Measurements from ENCODE around the gene ASIC1. TPM values are rescaled to one million over a fixed set of nuclear protein-coding genes. Genes with fewer than 3 reads are reported as not detected.

The ASIC1 gene
- total RNA-seq, 2 experiments from 2014 or later: 7.3 to 8.0 TPM

DNA sequence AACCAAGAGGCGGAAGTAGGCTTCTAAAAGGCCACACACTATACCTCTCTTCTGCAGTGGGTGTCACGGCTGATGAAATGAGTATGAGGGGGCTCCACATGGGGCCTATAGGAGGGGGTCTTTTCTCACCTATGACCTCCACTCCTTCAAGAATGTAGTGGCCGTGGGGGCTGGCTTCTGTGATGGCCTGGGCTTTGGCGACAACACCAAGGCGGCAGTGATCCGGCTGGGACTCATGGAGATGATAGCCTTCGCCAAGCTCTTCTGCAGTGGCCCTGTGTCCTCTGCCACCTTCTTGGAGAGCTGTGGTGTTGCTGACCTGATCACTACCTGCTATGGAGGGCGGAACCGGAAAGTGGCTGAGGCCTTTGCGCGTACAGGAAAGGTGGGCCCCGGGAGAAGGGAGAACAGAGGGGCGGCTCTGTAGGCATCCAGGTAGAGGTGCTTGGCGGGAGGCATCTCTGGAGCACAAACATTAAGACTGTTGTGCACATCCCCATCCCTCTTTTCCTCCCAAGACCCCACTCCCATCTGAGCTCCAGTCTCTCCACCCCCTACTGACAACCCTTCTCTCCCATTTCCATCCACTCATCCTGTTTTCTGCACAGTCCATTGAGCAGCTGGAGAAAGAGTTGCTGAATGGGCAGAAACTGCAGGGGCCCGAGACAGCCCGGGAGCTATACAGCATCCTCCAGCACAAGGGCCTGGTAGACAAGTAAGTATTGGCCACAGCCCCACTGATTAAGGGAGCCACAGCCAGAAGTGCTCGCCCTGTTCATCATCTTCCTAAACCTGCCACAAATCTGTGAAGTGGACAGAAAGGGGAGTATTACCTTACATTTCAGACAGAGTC is 50.2 kb downstream of the ASIC1 start:
- ATAC-seq (no peak), DNase-seq (no peak)
- ChIA-PET CTCF (interaction anchor here (0.7 to 8.9 kb wide), 5 partner anchors 11 to 141 kb away, joined by 3 to 146 read pairs (median 3); partner anchors contain the start of gene SMARCD1), POLR2A (no interaction called here)
- no peak overlapping the region for H3K27ac Mint-ChIP-seq
- H3K4me1 Mint-ChIP-seq: peaks cover 14% of the 10 kb centered on the region
- no peaks in the 10 kb centered on the region for H3K27me3 Mint-ChIP-seq
- intact Hi-C loops (cut with DNase I, micrococcal nuclease): no loop called here
- no peak overlapping the region for H3K4me3 Mint-ChIP-seq
- no peaks in the 10 kb centered on the region for H3K9me3 Mint-ChIP-seq (ENCODE audit: low read depth)
- H3K36me3 Mint-ChIP-seq (ENCODE audit: low read depth): no peaks in the 10 kb centered on the region

DNA sequence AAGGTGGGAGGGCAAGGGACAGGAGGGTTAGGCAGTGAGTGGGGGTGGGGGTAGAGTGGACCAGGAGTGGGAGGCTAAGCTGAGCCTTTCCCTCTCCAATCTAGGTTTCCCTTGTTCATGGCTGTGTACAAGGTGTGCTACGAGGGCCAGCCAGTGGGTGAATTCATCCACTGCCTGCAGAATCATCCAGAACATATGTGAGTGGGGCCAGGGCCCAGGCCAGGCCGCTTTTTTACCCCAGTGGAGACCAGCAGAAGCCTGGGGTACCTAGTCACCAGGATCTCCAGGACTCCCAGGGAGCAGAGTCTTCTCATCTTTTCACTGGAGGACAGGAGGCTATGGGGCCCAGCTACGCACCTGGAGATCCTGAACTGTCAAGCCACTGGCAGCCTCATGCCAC is 51.9 kb downstream of the ASIC1 start:
- POLR2A ChIA-PET: interaction anchor here (0.6 to 1.0 kb wide), 3 partner anchors 7 to 284 kb away, joined by 3 to 4 read pairs (median 3); no protein-coding TSS in a partner anchor

DNA sequence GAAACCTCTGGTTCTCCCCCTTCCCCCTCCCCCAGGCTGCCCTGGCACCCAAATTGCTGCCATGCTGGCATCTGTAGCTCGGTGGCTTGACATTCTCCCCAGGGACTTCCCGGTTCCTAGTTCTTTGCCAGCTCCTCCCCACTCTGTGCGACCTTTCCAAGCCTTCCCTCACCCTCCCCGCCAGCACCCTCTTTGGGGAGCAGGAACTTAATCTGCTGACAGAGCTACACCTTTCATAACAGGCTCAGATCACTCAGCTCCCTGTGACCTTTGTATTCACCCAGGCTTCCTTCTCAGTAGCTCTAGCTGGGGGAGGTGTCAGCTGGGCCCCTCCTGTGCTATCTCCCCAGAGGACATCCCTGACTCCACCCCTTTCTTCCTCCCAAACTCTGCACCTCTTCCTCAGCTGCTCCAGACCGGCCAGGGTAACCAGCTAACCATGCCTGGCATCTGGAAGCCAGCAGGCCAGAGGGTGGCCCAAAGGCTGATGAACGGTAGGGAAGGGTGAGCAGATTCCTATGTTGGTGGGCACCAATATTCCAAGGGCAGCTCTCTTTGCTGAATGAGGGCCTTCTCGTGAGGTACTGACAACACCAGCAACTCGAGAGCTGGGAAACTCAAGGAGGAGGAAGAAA is 52.8 kb downstream of the ASIC1 start:
- intact Hi-C loops (cut with DNase I, micrococcal nuclease): loop anchor here (2.0 to 5.0 kb wide), 4 partner anchors 65 to 1127 kb away; partner anchors contain the start of genes DAZAP2 (in 1 of the 2), LARP4 (in 1 of the 2) and MCRS1 (in 1 of the 2)
- ATAC-seq: no peak
- no peaks in the 10 kb centered on the region for H3K9me3 Mint-ChIP-seq (ENCODE audit: low read depth)
- peak overlapping the region; percentile 76 for H3K27ac Mint-ChIP-seq
- H3K4me3 Mint-ChIP-seq: peak overlapping the region; percentile 43
- H3K36me3 Mint-ChIP-seq (ENCODE audit: low read depth): peaks cover 4% of the 10 kb centered on the region
- ChIA-PET CTCF (interaction anchor here (0.7 to 8.9 kb wide), 25 partner anchors 11 to 243 kb away, joined by 3 to 146 read pairs (median 5); partner anchors contain the start of genes CERS5, RACGAP1 and SMARCD1), POLR2A (interaction anchor here (0.6 to 1.1 kb wide), 4 partner anchors 8 to 37 kb away, joined by 3 read pairs; no protein-coding TSS in a partner anchor)
- H3K4me1 Mint-ChIP-seq: peaks cover 24% of the 10 kb centered on the region
- no peaks in the 10 kb centered on the region for H3K27me3 Mint-ChIP-seq
- peak; percentile 33 for DNase-seq

More for the DNA sequence above, 51.9 kb downstream of the ASIC1 start:
- H3K27me3 Mint-ChIP-seq: no peaks in the 10 kb centered on the region
- peaks cover 2% of the 10 kb centered on the region for H3K36me3 Mint-ChIP-seq (ENCODE audit: low read depth)
- no peak overlapping the region for H3K4me3 Mint-ChIP-seq
- no peak for DNase-seq
- H3K4me1 Mint-ChIP-seq: peaks cover 22% of the 10 kb centered on the region
- no peak for ATAC-seq
- H3K27ac Mint-ChIP-seq: no peak overlapping the region
- CTCF ChIA-PET: interaction anchor here (0.6 to 8.9 kb wide), 9 partner anchors 10 to 84 kb away, joined by 3 to 146 read pairs (median 3); partner anchors contain the start of genes RACGAP1 and SMARCD1
- intact Hi-C loops (cut with DNase I, micrococcal nuclease): no loop called here
- H3K9me3 Mint-ChIP-seq (ENCODE audit: low read depth): no peaks in the 10 kb centered on the region

DNA sequence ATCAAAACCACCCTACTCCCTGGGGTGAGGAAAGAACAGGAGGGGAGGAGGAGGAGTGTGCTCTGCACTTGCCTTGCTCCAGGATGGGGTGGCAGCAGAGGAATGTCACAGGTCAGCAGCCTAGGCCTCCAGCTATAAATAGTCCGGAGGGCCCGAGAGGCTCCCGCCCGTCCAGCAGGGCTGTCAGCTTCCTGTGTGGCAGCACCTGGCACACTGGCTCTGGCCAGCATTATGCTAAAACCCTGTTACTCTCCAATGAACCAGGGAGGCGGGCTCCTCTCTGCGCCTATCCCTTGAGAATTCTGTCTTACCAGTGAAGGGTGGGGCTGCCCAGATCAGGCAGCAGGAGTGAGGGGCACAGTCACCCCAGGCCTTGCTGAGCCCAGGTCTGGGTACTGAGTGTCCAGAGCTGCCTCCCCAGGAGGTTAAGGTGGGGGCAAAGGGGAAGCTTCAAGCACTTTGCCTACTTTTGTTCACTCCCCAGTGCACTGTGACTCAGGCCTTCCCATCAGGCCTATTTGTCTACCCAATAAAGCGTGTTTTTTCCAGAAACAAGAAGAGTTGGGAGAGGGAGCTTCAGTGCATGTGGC is 53.5 kb downstream of the ASIC1 start:
- H3K27me3 Mint-ChIP-seq: no peaks in the 10 kb centered on the region
- intact Hi-C loops (cut with DNase I, micrococcal nuclease): loop anchor here (1.0 to 5.0 kb wide), 9 partner anchors 26 to 1126 kb away; partner anchors contain the start of genes SMARCD1 (in 2 of the 2), ATF1 (in 1 of the 2), CERS5 (in 1 of the 2) and DAZAP2 (in 1 of the 2)
- DNase-seq (peak; percentile 24), ATAC-seq (no peak)
- ChIA-PET CTCF (interaction anchor here (0.6 to 8.9 kb wide), 36 partner anchors 11 to 367 kb away, joined by 3 to 146 read pairs (median 6); partner anchors contain the start of genes CERS5, RACGAP1 and SMARCD1), POLR2A (interaction anchor here (0.6 to 2.3 kb wide), 9 partner anchors 13 to 652 kb away, joined by 3 to 31 read pairs (median 4); partner anchors contain the start of genes BCDIN3D, CERS5 and SMARCD1)
- no peaks in the 10 kb centered on the region for H3K9me3 Mint-ChIP-seq (ENCODE audit: low read depth)
- peak overlapping the region; percentile 93 for H3K27ac Mint-ChIP-seq
- peaks cover 30% of the 10 kb centered on the region for H3K4me1 Mint-ChIP-seq
- peaks cover 10% of the 10 kb centered on the region for H3K36me3 Mint-ChIP-seq (ENCODE audit: low read depth)
- H3K4me3 Mint-ChIP-seq: peak overlapping the region; percentile 100

DNA sequence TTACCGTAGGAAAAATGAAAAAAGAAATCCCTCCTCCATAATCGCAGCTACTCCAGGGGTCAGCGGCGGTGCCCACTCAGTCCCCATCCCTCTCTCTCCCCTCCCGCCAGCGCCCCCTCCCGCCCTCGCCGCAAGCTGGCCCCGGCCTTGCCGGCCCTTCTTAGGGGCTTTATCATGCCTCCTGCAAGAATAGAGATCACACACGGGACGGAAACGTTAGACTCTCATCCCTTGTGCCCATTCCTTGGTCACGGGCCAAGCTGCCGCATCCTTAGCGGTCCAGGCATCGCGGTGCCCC is 53.9 kb downstream of the ASIC1 start:
- ChIA-PET POLR2A (interaction anchor here (0.6 to 2.3 kb wide), 12 partner anchors 13 to 652 kb away, joined by 3 to 31 read pairs (median 4); partner anchors contain the start of genes BCDIN3D, CERS5, RACGAP1 and SMARCD1), CTCF (interaction anchor here (0.6 to 8.9 kb wide), 42 partner anchors 8 to 1230 kb away, joined by 3 to 146 read pairs (median 6); partner anchors contain the start of genes CERS5, GPD1, RACGAP1 and SMARCD1)
- no peaks in the 10 kb centered on the region for H3K9me3 Mint-ChIP-seq (ENCODE audit: low read depth)
- intact Hi-C loops (cut with DNase I, micrococcal nuclease): loop anchor here (1.0 to 5.0 kb wide), 9 partner anchors 26 to 1126 kb away; partner anchors contain the start of genes SMARCD1 (in 2 of the 2), ATF1 (in 1 of the 2), CERS5 (in 1 of the 2) and DAZAP2 (in 1 of the 2)
- H3K27me3 Mint-ChIP-seq: no peaks in the 10 kb centered on the region
- peaks cover 11% of the 10 kb centered on the region for H3K36me3 Mint-ChIP-seq (ENCODE audit: low read depth)
- peaks cover 34% of the 10 kb centered on the region for H3K4me1 Mint-ChIP-seq
- DNase-seq (no peak), ATAC-seq (no peak)
- peak overlapping the region; percentile 100 for H3K4me3 Mint-ChIP-seq
- peak overlapping the region; percentile 93 for H3K27ac Mint-ChIP-seq

DNA sequence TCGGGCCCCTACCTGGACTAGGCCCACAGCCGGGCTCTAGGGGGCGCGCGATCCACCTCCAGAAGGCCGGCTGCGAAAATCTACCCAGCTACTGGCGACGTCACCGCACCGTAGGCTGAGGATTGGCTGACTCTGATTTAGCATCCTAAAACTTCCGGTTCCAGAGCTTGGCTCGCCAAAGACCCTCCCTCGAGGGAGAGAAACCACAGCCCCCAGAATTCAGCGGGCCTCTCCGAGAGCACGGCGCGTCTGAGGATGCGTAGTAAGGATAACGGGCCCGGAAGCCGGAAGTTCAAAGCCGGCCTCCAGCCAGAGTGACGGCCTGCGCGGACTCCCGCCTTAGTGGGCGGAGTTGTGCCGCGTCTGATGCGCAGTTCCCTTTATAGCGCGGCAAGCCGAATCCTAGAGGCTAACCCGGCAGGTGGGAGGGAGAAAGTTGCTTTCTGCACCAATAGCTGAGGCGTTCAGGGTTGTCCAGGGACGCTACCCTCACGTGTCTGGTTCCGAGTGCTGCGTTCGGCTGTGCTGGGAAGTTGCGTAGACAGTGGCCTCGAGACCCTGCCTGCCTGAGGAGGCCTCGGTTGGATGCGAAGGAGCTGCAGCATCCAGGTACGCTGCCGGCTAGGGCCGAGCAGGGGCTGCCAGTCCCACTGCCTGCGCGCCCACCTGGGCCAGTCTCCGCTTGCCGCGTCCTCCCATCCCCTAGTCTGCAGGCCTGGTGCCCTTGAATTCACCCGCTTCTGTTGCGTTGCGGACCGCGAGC is 54.5 kb downstream of the ASIC1 start, which contains the start of gene COX14:
TSS of gene COX14 (plus strand) at position 544 of the 763 bp plus-strand sequence. CDS start 7,808 bp downstream, outside the sequence.
- Mint-ChIP-seq H3K4me1 (peaks cover 38% of the 10 kb centered on the region), H3K9me3 (ENCODE audit: low read depth) (no peaks in the 10 kb centered on the region), H3K36me3 (ENCODE audit: low read depth) (peaks cover 11% of the 10 kb centered on the region), H3K4me3 (peak within 1 kb of the TSS; percentile 100), H3K27ac (peak within 1 kb of the TSS; percentile 99), H3K27me3 (no peaks in the 10 kb centered on the region)
- ChIA-PET CTCF (interaction anchor here (0.5 to 8.9 kb wide), 57 partner anchors 9 to 1229 kb away, joined by 3 to 146 read pairs (median 4); partner anchors contain the start of genes CERS5, GPD1, RACGAP1 and SMARCD1), POLR2A (interaction anchor here (0.5 to 2.3 kb wide), 20 partner anchors 9 to 651 kb away, joined by 3 to 31 read pairs (median 4); partner anchors contain the start of genes BCDIN3D, CERS5, GPD1 and RACGAP1)
- intact Hi-C loops (cut with DNase I, micrococcal nuclease): loop anchor here (1.0 to 5.0 kb wide), 12 partner anchors 27 to 1125 kb away; partner anchors contain the start of genes CERS5 (in 2 of the 2), LARP4 (in 2 of the 2), RACGAP1 (in 2 of the 2) and SMARCD1 (in 2 of the 2)
- peak; percentile 91 for ATAC-seq
- DNase-seq: peak; percentile 99

DNA sequence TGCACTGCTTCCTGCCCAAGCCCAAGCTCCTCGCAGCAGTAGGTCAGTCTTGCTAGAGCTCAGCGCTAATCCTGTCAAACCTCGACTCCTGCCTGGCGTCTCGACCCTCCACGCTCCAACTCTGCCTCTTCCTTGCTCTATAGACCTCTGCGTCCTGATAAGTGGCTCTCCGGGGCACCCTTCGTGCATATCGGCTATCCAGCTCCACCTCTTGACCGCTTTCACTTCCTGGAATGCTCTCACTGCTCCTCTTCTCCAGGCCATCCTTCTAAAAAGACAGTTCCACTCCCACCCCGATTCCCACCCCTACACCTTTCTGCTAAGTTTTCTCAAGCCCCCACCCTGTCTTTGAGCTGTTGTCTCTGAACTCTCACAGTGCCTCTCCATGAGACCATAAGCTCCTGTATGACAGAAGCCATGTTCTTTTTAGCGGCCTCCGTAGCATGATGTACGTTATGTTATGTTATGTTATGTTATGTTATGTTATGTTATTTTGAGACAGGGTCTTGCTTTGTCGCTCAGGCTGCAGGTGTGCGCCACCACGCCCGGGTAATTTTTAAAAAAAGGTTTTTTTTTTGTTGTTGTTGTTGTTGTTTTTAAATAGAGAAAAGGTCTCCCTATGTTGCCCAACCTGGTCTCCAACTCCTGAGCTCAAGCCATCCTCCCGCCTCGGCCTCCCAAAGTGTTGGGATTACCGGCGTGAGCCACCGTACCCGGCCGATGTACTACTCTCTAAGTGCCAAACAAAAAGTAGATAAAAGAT is 55.2 kb downstream of the ASIC1 start:
- intact Hi-C loops (cut with DNase I, micrococcal nuclease): loop anchor here (1.0 to 5.0 kb wide), 6 partner anchors 55 to 1125 kb away; partner anchors contain the start of genes CERS5 (in 1 of the 2), DAZAP2 (in 1 of the 2), LARP4 (in 1 of the 2) and LIMA1 (in 1 of the 2)
- POLR2A ChIA-PET: interaction anchor here (0.5 to 2.3 kb wide), 15 partner anchors 8 to 490 kb away, joined by 3 to 31 read pairs (median 5); partner anchors contain the start of genes BCDIN3D, CERS5, GPD1 and RACGAP1
- peaks cover 41% of the 10 kb centered on the region for H3K4me1 Mint-ChIP-seq
- H3K4me3 Mint-ChIP-seq: peak overlapping the region; percentile 100
- H3K36me3 Mint-ChIP-seq (ENCODE audit: low read depth): peaks cover 13% of the 10 kb centered on the region
- peak overlapping the region; percentile 99 for H3K27ac Mint-ChIP-seq
- H3K9me3 Mint-ChIP-seq (ENCODE audit: low read depth): no peaks in the 10 kb centered on the region
- ATAC-seq (no peak), DNase-seq (no peak)
- CTCF ChIA-PET: interaction anchor here (0.5 to 8.9 kb wide), 41 partner anchors 8 to 394 kb away, joined by 3 to 146 read pairs (median 5); partner anchors contain the start of genes CERS5, RACGAP1 and SMARCD1
- H3K27me3 Mint-ChIP-seq: no peaks in the 10 kb centered on the region

DNA sequence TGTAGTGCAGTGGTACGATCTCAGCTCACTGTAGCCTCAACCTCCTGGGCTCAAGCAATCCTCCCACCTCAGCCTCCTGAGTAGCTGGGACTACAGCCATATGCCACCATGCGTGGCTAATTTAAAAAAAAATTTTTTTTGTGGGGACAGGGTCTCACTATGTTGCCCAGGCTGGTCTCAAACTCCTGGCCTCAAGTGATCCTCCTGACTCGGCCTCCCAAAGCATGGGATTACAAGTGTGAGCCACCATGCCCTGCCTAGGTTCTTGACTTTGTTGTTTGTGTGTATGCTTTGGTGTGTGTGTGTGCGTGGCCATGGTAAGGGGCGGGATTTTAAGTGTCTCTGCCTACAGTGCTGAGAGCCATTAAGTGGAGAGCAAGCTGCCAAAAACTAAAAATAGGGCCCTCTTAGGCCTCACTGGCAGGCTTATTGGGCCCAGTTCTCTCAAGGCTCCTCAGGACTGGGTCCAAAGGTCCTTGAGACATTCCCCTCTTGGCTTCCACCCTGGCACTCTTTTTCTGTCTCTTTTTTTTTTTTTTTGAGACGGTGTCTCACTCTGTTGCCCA is 59.7 kb downstream of the ASIC1 start:
- ChIA-PET POLR2A (interaction anchor here (1.9 kb wide), 1 partner anchor 33 kb away, joined by 6 read pairs; the partner anchor contains the start of gene SMARCD1), CTCF (interaction anchor here (0.8 to 2.1 kb wide), 6 partner anchors 12 to 59 kb away, joined by 3 to 10 read pairs (median 6); no protein-coding TSS in a partner anchor)
- intact Hi-C loops (cut with DNase I, micrococcal nuclease): no loop called here
- ATAC-seq: no peak
- Mint-ChIP-seq H3K27me3 (no peaks in the 10 kb centered on the region), H3K9me3 (ENCODE audit: low read depth) (no peaks in the 10 kb centered on the region), H3K27ac (peak overlapping the region; percentile 10), H3K4me3 (no peak overlapping the region), H3K36me3 (ENCODE audit: low read depth) (peaks cover 28% of the 10 kb centered on the region), H3K4me1 (peaks cover 27% of the 10 kb centered on the region)
- DNase-seq: no peak

DNA sequence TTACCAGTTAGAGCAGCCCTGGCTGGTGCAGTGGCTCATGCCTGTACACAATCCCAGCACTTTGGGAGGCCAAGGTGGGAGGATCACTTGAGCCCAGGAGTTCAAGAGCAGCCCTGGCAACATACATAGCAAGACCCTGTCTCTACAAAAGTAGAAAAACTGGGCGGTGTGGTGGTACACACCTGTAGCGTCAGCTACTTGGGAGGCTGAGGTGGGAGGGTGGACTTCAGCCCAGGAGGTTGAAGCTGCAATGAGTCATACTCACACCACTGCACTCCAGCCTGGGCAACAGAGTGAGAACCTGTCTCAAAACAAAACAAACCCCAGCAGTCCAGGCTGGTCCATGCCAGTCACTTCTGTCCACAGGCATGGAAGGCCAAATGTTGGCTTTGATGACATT is 62.0 kb downstream of the ASIC1 start:
- Mint-ChIP-seq H3K27me3 (no peaks in the 10 kb centered on the region), H3K27ac (no peak overlapping the region), H3K4me3 (no peak overlapping the region), H3K9me3 (ENCODE audit: low read depth) (no peaks in the 10 kb centered on the region), H3K4me1 (peaks cover 18% of the 10 kb centered on the region), H3K36me3 (ENCODE audit: low read depth) (peaks cover 32% of the 10 kb centered on the region)
- CTCF ChIA-PET: interaction anchor here (1.1 to 1.2 kb wide), 2 partner anchors 13 to 30 kb away, joined by 3 read pairs; no protein-coding TSS in a partner anchor
- POLR2A ChIA-PET: no interaction called here
- ATAC-seq (no peak), DNase-seq (no peak)
- intact Hi-C loops (cut with DNase I, micrococcal nuclease): no loop called here
